GM19397 (cell line): ENCODE data around the gene EEF1AKMT1.
A peak's percentile ranks its signal among the peaks of the same experiment; 100 is the strongest.

ENCODE experiments used
- ATAC-seq: cut with Tn5 transposase; IDR thresholded peaks from one replicate; pipeline ENCODE4 v1.9.1; 2021; ENCODE audit warnings: mild to moderate bottlenecking, moderate library complexity; ENCODE audit not compliant: unreplicated experiment

The EEF1AKMT1 gene

GRCh38 chr13:20773194-20774080, at the start of gene EEF1AKMT1:
EEF1AKMT1 (minus strand) TSS chr13:20773961; CDS start chr13:20757598, 16,363 bp downstream.
- ATAC-seq = peak; percentile 94

GRCh38 chr13:20823071-20823470, 49.3 kb upstream of the EEF1AKMT1 start:
- no peak for ATAC-seq

- no peak for ATAC-seq
Measured at GRCh38 chr13:20822406-20822805, 48.6 kb upstream of the EEF1AKMT1 start.

- no peak for ATAC-seq
Measured at GRCh38 chr13:20819715-20820114, 46.0 kb upstream of the EEF1AKMT1 start.

GRCh38 chr13:20815464-20815863, 41.7 kb upstream of the EEF1AKMT1 start:
- ATAC-seq = no peak

- ATAC-seq = no peak
Measured at GRCh38 chr13:20814224-20814910, 40.6 kb upstream of the EEF1AKMT1 start.

- no peak for ATAC-seq
Measured at GRCh38 chr13:20812890-20813289, 39.1 kb upstream of the EEF1AKMT1 start.

GRCh38 chr13:20810808-20811207, 37.0 kb upstream of the EEF1AKMT1 start:
- ATAC-seq = no peak

GRCh38 chr13:20808874-20809273, 35.1 kb upstream of the EEF1AKMT1 start:
- no peak for ATAC-seq

- ATAC-seq = no peak
Measured at GRCh38 chr13:20803180-20803965, 29.6 kb upstream of the EEF1AKMT1 start.

GRCh38 chr13:20801707-20802106, 27.9 kb upstream of the EEF1AKMT1 start:
- no peak for ATAC-seq

- ATAC-seq = no peak
Measured at GRCh38 chr13:20799726-20800416, 26.1 kb upstream of the EEF1AKMT1 start.

GRCh38 chr13:20798027-20798426, 24.3 kb upstream of the EEF1AKMT1 start:
- ATAC-seq = no peak

GRCh38 chr13:20796791-20797508, 23.2 kb upstream of the EEF1AKMT1 start:
- no peak for ATAC-seq

- no peak for ATAC-seq
Measured at GRCh38 chr13:20789665-20790064, 15.9 kb upstream of the EEF1AKMT1 start.

- no peak for ATAC-seq
Measured at GRCh38 chr13:20788312-20788711, 14.6 kb upstream of the EEF1AKMT1 start.

- no peak for ATAC-seq
Measured at GRCh38 chr13:20787180-20787579, 13.4 kb upstream of the EEF1AKMT1 start.

GRCh38 chr13:20782116-20782708, 8.5 kb upstream of the EEF1AKMT1 start:
- no peak for ATAC-seq

- ATAC-seq = no peak
Measured at GRCh38 chr13:20780317-20780716, 6.6 kb upstream of the EEF1AKMT1 start.

- ATAC-seq = no peak
Measured at GRCh38 chr13:20779405-20779804, 5.6 kb upstream of the EEF1AKMT1 start.
